Thoracic aorta (tissue), 2 donors: Measurements from ENCODE around the gene CHD2. TPM values are rescaled to one million over a fixed set of nuclear protein-coding genes. Genes with fewer than 3 reads are reported as not detected.
A peak's percentile ranks its signal among the peaks of the same experiment; 100 is the strongest.

Experiments used
- ATAC-seq: fragments of 150-250 bp; one replicate; pipeline ENCODE4 v1.8.0; 2017; ENCODE audit warnings: low read depth; ENCODE audit not compliant: insufficient number of reproducible peaks, low FRiP score
- DNase-seq: peaks from one replicate; pipeline ENCODE4 v3.0.0-alpha.2; 2020; ENCODE audit warnings: low spot score
- H3K27ac ChIP-seq, 2 donors: fragments of 200-600 bp; sonication (generic); 1 replicate in 1 of 2; 2 replicates in 1 of 2; pipeline ENCODE4 v1.5.1; 2016; ENCODE audit warnings: mild to moderate bottlenecking in 2 of 2, moderate library complexity in 2 of 2
- H3K27me3 ChIP-seq: fragments of 200-600 bp; sonication (generic); replicated peaks from 2 replicates; pipeline ENCODE4 v1.6.0; 2016; ENCODE audit warnings: mild to moderate bottlenecking; ENCODE audit not compliant: insufficient read depth
- H3K36me3 ChIP-seq: fragments of 200-600 bp; sonication (generic); one replicate; pipeline ENCODE4 v1.5.1; 2016
- H3K4me1 ChIP-seq, 2 donors: fragments of 200-600 bp; sonication (generic); 1 replicate in 1 of 2; 2 replicates in 1 of 2; pipeline versions ENCODE4 v1.5.1 to v1.6.0; 2016; ENCODE audit warnings: low read depth in 2 of 2, mild to moderate bottlenecking in 1 of 2; ENCODE audit not compliant: control insufficient read depth in 1 of 2
- H3K4me3 ChIP-seq: fragments of 200-600 bp; sonication (generic); 2 replicates; pipeline ENCODE4 v1.5.1; 2016; ENCODE audit warnings: mild to moderate bottlenecking
- H3K9me3 ChIP-seq: fragments of 200-600 bp; sonication (generic); 2 replicates; pipeline ENCODE4 v1.5.1; 2016
- total RNA-seq, 2 donors: library from RNA; depleted of rRNA; stranded (reverse); fragments of >200 nt; gene quantifications; one replicate each; pipeline versions ENCODE4 v1.1.0 to v1.2.3, GENCODE V29; 2016
- TF ChIP-seq, protein P1 (sequence below): fragments of 200-600 bp; sonication (generic); IDR thresholded peaks from one replicate; pipeline ENCODE4 v1.5.1; 2019; ENCODE audit warnings: antibody characterized with exemption

Gene CHD2
- total RNA-seq, 2 donors from 2014 or later: 143 to 148 TPM

DNA sequence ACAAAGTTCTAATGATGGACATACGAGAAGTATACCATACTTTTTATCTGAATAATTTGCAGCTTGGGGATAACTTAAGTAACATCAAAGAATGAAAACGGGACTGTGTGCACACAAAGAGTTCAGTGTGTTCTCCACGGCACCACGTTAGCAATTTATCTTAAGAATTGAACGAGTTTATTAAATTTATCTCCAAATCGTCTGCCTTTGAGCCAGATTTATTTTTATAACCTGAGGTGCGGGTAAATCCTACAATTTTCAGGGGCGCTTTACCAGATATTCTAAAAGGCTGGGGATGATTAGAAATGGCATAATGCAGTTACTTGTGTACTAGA lies 3.5 kb downstream of the CHD2 start:
- Histone ChIP-seq H3K27me3 (no peaks in the 10 kb centered on the region), H3K9me3 (no peaks in the 10 kb centered on the region), H3K27ac (peak overlapping the region; percentile 91 to 98), H3K4me3 (peak overlapping the region; percentile 81), H3K4me1 (peaks cover 38 to 65% of the 10 kb centered on the region in 2 donors), H3K36me3 (no peaks in the 10 kb centered on the region)
- TF ChIP-seq, protein P1, sequence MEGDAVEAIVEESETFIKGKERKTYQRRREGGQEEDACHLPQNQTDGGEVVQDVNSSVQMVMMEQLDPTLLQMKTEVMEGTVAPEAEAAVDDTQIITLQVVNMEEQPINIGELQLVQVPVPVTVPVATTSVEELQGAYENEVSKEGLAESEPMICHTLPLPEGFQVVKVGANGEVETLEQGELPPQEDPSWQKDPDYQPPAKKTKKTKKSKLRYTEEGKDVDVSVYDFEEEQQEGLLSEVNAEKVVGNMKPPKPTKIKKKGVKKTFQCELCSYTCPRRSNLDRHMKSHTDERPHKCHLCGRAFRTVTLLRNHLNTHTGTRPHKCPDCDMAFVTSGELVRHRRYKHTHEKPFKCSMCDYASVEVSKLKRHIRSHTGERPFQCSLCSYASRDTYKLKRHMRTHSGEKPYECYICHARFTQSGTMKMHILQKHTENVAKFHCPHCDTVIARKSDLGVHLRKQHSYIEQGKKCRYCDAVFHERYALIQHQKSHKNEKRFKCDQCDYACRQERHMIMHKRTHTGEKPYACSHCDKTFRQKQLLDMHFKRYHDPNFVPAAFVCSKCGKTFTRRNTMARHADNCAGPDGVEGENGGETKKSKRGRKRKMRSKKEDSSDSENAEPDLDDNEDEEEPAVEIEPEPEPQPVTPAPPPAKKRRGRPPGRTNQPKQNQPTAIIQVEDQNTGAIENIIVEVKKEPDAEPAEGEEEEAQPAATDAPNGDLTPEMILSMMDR: no peak
- no peak for DNase-seq
- no peak for ATAC-seq

DNA sequence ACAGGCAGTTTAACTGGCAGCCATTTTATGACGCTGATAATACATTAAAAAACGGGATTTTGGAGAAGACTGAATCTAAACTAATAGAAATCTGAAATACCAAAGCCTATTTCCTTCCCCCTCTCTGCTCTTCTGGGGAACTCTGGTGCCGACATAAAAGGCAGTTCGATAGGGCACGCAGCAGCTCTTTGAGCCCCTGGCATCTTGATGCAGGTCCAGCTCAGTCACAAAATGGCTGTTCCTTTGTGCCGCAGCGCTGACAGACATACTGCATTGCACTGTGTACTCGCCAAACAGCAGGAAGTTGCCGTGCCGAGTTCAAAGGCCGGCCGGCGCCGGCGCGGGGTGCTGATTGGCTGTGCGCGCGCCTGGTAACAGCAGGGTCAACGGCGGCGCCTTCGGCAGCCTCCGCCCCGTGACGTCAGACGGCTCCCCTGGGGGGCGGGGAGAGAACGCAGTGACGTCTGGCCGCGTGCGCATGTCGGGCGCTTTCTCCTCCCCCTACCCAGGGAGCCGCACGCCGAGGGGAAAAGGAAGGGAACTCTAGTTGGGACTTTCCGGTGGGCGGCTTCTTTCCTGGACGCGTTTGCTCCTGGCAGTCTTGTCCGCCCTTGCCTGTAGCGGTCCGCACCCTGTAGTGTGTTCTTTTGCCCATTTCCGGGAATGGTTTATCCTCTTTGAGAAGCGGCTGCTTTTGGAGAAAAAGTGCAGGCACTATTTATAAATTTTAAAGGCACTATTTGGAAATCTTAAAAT lies 4.0 kb downstream of the CHD2 start:
- ATAC-seq (peak; percentile 92), DNase-seq (peak; percentile 97)
- TF ChIP-seq, protein P1: no peak
- Histone ChIP-seq H3K4me1 (peaks cover 38 to 65% of the 10 kb centered on the region in 2 donors), H3K4me3 (peak overlapping the region; percentile 81), H3K27me3 (no peaks in the 10 kb centered on the region), H3K9me3 (no peaks in the 10 kb centered on the region), H3K36me3 (no peaks in the 10 kb centered on the region), H3K27ac (peak overlapping the region; percentile 91 to 98)

DNA sequence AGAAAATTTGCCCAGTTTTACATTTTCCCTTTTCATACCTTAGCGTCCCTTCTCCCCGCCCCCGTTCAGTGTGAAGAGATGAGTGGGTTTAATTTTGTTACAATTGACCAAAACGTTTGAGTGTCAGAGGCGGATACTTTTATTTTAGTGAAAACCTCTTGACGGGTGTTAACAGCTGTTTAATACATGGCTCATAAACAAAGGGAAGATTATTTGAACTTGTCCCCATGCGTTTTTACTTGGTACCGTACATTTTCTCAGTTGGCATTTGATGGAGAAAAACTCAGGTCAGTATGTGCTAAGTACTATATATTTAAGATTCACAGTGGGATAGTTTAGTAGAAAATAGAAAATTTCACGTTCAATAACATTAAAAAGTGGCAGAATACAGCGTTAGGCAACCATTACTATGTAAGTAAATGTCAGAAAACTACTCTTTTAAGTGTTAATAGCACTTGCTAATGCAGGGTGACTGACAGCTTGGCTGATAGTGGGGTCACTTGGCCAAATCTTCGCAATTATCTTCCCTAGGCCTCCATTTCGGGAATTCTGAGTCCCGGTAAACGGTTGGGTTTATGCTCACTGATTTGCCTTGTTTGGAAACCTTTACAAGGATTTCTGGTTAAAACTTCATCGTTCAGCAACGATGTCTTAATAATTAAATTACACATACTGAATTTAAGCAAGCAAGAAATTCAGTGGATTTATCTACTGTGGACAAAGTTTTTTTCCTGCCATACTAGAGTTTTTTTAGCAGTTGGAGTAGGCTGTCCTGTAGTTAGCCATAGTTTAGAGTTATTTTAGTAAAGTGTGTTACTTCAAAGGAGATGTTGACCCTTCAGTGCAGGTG lies 4.8 kb downstream of the CHD2 start:
- no peaks in the 10 kb centered on the region for H3K9me3 ChIP-seq
- no peaks in the 10 kb centered on the region for H3K27me3 ChIP-seq
- no peaks in the 10 kb centered on the region for H3K36me3 ChIP-seq
- H3K4me1 ChIP-seq: peaks cover 42 to 64% of the 10 kb centered on the region in 2 donors
- TF ChIP-seq, protein P1: no peak
- peak overlapping the region; percentile 88 to 98 for H3K27ac ChIP-seq
- no peak for ATAC-seq
- no peak for DNase-seq
- H3K4me3 ChIP-seq: peak overlapping the region; percentile 81

DNA sequence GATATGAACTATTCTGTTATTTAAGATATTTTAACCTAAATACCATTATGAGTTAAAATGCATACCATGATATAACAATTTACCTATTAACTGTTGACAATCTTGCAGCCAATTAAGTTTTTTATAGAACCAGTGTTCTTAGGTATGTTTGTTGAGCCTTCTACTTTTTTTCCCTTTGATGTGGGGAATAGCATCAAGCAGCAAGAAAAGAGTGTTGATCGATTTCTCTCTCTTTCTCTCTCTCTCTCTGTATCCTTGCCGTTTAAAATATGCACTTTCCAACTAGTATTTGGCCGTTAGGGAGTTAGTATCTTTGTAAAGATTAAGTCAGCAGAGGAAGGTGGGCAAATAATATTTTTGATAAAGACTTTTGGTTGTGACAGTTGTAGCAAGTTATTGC lies 5.9 kb downstream of the CHD2 start:
- Histone ChIP-seq H3K9me3 (no peaks in the 10 kb centered on the region), H3K36me3 (no peaks in the 10 kb centered on the region), H3K27me3 (no peaks in the 10 kb centered on the region), H3K4me1 (peaks cover 51 to 73% of the 10 kb centered on the region in 2 donors), H3K27ac (peak overlapping the region; percentile 88 to 98), H3K4me3 (peak overlapping the region; percentile 81)
- TF ChIP-seq, protein P1: no peak
- ATAC-seq (no peak), DNase-seq (no peak)

DNA sequence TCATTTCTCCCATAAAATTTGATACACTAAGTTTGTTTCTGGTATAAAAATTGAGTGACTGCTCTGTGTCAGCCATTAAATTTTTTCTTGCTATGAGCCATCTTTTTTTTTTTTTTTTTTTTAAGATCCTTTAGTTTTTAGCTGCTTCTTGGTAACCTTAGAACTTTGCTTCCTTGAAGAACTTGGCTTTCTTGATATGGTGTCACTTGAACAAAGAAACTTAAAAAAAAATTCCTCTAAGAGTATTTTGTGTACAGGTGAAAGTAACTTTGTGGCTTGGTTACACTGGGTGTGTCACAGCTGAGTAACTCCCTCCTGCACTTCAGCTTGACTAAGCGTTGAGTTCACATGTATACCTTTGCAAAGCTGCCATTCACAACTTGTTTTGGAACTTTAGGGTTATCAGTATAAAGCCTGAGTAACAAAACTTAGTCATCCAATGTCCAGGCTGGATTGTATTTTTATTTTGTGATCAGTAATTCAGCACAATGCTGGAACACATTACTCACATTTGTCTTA lies 6.5 kb downstream of the CHD2 start:
- ATAC-seq (no peak), DNase-seq (no peak)
- peaks cover 53 to 79% of the 10 kb centered on the region in 2 donors for H3K4me1 ChIP-seq
- H3K4me3 ChIP-seq: peak overlapping the region; percentile 81
- H3K36me3 ChIP-seq: no peaks in the 10 kb centered on the region
- no peaks in the 10 kb centered on the region for H3K9me3 ChIP-seq
- H3K27ac ChIP-seq: peak overlapping the region; percentile 88 to 98
- TF ChIP-seq, protein P1: no peak
- H3K27me3 ChIP-seq: no peaks in the 10 kb centered on the region
